Stimulated activated CD8-positive, alpha-beta memory T cell treated with anti-CD3 and anti-CD28 coated beads, Interleukin-2, amount 100 ng/mL, for 1 hour (primary cell): ENCODE data around the gene MYOG.
A peak's percentile ranks its signal among the peaks of the same experiment; 100 is the strongest.

ENCODE experiments used
- DNase-seq, 2 donors: peaks; one replicate each; pipeline ENCODE4 v3.0.0-alpha.2; 2020; ENCODE audit warnings: low read depth in 2 of 2

The MYOG gene

DNA sequence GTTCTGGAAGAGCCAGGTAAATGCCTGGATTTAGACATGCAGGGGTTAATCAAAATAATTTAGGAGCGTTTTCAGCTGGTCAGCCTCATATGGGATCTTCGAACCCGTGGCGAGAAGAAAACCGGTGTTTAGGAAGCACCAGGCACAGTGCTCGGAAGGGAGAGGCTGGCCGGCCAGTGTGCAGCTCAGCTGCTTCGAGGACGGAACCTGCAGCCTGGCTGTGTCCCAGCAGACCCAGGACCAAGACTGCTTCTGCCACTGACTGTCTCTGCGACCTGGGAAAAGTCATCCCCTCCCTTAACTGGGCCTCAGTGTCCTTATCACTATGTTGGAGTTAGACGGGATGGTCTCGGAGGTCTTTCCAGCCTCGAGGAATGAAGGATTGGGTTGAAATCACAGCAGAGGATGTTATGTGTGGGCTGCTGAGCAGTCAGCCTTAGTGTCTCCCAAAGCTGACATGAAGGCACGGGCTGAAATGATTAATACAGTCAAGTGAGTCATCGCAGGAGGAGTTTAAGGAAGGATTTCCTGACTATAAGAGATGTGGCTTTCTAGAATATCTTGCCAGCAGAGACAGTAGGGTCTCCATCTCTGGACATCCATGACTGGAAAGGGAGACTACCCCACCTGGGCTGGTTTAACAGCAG lies 38.7 kb downstream of the MYOG start:
- no peak for DNase-seq

DNA sequence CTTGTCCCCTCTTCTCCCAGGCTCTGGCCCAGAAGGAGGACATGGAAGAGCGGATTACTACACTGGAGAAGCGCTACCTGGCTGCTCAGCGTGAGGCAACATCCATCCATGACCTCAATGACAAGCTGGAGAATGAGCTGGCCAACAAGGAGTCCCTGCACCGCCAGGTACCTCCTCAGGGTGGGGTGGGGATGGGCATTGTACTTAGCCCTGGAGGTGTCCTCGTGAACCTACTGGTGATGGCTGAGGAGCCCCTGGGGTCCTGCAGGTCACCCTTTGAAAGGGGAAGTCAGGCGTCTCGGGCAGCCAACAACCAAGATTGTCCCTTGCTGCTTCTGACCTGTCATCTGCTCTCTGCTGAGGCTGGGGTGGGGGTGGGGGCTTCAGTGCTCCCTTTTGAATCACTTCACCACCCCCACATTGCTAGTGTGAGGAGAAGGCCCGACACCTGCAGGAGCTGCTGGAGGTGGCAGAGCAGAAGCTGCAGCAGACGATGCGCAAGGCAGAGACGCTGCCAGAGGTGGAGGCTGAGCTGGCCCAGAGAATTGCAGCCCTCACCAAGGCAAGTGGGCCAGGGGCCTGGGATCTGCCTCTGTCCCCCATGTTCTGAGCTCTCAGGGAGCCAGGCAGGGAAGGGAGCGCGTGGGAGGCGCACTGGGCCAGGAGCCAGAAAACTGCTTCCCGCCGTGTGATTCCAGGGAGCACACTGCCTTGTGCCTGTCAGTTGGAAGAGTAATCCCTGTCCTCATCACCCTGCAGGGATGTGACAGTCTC lies 39.8 kb downstream of the MYOG start:
- no peak for DNase-seq

DNA sequence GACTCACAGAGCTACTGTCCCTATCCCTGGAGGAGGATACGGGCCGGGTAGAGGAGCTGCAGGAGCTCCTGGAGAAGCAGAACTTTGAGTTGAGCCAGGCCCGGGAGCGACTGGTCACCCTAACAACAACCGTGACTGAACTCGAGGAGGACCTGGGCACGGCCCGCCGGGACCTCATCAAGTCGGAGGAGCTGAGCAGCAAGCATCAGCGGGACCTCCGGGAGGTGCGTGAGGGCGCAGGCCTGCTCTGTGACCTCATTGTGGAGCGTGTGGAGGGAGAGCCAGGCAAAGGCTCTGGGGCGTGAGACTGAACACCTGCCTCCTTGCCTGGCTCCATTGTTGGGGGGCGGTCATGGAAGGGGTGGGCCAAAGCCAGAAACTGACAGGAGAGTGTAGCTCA lies 40.5 kb downstream of the MYOG start:
- DNase-seq = no peak

DNA sequence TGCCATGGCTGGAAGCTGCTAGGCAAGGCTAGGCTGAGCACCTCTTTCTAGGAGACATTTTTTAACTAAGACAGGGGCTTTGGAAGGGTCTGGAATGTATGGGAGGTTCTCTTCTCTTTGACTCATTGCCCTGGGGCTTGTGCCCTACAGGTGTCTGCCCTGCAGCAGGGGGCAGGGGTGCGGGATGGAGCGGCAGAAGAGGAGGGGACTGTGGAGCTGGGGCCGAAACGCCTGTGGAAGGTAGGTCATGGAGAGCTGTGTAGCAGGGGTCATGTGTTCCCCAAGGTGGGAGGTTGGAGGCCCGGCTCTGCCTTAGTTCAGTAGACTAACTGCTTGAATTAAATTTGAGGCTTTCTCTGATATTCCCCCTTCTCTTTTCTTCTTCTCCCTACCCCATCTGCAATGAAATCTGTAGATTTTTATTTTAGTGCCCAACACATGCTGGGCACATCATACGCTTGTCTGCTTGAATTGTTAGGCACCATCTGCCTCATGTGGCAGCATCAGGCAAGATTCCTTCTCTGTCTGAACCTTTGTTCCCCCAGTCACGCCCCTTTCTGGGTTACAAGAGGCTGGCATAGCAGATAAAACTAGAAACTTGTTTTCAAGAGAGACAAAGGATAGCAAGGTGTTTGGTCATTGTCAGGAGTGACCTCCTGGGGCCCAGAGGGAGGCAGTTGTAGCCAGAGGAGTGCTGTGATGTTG lies 41.1 kb downstream of the MYOG start:
- DNase-seq = no peak

DNA sequence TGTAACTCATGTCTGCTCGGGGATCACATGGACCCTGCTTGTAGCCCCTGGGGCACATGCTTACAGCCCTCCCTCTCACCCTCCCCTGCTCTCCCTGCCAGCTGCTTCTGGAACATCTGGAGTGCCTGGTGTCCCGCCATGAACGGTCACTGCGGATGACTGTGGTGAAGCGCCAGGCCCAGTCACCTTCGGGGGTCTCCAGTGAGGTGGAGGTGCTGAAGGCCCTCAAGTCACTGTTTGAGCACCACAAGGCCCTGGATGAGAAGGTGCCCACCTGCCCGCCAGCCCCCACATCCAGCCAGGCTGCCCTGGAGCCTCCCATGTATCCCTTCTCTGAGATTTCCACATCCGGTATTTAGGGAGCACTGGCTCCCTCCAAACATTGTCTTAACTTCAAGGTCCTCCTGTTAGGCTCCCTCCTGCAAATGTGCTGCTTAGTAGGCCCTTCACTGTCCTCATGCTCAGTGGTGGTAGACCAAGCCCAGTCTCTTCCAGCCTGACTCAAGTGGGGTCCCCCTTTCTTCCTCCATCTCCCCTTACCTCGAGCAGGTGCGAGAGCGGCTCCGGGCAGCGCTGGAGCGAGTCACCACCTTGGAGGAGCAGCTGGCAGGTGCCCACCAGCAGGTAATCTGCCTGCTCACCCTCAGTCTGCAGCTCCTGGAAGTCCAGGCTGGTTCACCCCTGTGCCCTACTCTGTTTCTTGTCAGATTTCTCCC lies 41.8 kb downstream of the MYOG start:
- DNase-seq = no peak

DNA sequence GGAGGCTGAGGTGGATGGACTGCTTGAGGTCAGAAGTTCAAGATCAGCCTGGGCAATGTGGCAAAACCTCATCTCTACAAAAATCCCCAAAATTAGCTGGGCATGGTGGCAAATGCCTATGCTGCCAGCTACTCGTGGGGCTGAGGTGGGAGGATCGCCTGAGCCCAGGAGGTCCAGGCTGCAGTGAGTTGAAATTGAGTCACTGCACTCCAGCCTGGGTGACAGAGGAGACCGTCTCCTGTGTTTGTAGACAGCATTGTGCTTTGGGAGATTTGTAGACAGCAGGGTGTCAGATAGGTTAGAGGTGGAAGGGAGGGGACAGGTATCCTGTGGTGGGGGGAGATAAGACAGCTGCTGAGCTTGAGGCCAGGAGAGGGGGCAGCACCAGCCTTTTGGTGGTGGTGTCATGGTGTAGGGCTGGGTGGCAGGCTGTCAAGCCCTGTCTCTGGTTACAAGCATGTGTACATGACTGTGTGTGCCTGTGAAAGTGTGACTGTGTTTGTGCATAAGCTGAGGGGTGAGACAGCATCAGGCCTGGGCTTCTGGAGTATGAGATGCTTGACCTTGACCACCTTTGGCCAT lies 44.4 kb downstream of the MYOG start:
- DNase-seq = no peak

DNA sequence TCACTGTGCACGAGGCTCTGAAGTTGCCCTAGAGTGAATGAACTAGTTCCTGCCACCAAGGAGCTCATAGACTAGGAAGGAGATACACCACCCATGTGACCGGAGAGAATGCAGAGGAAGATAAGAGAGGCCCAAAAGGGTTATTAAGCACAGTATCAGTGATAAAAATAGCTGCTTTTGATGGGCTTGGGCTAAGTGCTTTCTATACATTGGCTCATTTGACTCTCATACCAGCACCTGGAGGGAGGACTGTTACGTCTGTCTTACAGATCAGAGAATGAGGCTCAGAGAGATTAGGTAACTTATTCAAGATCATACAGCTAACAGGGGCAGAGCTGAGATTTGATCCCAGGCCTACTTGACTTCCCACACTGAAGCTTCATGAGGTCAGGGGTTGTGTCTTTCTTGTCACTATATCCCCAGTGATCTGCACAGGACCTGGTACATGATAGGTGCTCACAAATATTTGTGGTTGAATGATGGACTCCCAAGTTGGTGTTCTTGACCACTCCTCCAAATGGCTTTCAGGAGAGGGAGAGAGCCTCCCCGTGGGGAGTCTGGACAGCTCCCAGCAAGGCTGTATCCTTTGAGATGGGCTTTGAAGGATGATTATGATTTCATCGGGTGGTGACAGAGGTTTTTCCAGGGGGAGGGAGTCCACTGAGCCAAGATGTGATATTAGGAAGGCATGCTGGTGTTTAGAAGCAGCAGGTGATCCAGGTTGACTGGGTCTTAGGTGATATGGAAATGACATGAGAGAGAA lies 45.1 kb downstream of the MYOG start:
- DNase-seq = no peak

DNA sequence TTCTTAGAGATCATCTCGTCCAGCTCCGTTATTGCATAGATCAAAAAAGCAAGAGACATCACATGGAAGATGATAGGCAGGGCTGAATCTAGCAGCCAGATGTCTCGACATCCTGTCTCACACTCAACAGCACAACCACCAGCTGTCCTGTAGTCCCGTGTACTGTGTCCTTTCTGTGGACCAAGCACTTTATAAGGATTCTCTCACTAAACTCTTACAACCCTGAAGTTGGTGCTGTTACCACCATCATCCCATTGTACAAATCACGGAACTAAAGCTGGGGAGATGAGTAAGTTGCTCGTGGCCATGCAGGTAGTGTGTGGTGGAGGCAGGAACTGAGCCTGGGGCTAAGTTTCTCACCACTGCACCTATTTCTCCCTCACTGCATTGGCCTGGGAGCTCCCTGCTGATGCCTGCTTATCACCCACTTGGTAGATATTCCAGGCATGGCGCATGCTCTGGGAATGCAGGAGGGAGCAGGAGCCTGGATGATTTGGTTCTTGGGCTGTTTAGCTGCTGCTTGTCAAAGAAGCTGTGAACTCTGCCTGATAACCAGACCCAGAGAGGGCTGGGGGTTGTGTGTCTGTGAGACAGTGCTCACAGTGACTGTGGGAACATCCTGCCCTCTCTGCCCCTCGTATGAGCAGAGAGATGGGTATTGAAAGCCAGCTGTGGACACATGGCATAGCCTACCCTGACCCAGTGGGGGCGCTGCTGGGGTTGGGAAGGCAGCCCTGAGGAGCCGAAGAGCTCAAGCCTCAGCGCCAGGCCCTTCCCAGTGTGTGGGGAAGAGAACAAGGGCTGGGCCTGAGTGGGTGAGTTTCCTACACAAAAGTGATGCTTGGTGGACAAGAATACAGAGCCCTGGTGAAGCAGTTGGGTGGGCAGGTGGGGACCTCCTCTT lies 46.0 kb downstream of the MYOG start:
- DNase-seq = no peak

DNA sequence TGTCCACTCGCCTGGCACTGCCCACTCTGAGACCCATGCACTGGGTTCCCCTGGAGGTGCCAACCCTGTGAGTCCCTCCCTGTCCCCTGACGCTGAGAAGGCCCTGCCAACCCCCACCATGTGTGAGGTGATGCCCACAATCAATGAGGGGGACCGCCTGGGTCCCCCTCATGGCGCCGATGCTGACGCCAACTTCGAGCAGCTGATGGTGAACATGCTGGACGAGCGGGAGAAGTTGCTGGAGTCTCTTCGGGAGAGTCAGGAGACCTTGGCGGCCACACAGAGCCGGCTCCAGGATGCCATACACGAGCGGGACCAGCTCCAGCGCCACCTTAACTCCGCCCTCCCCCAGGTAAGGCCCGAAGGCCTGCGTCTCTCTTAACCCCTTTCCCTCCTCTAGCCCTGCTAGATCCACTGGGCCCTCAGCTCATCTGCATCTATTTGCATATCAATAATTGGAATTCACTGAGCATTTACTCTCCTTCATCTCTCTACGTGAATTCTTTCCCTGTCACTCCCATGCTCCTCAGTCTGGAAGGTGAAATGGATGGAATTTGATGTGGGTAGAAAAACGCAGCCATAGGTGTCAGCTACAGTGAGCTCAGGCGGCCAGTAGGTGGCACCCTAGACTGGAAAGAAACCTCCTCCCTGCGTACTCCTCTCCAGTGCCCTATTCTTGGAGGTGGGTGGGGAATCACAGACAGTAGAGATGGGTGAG lies 46.8 kb downstream of the MYOG start:
- DNase-seq = peak; percentile 20 to 33

DNA sequence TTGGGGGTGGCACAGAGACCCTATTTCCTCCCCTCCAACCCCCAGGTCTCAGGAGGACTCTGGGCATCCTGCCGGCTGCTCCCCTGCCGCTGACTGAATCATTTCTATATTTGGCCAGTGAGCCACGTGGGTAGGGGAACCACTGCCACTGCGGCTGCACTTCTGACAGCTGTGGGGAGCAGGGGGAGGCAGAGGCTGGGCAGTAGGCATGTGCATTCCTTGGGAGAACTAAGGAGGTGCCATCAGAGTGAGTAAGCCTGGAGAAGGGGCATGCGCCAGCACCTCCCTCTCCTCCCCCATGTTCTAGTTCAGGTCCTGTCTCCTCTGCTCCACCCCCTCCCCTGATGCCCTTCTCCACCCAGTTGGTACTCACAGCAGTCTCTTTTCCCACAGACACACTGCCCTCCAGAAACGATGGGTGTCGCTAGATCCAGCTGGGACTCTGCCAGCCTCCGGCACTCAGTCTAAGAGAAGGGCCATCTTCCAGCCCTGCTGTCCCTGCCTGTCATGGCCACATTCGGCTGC lies 47.5 kb downstream of the MYOG start:
- no peak for DNase-seq

DNA sequence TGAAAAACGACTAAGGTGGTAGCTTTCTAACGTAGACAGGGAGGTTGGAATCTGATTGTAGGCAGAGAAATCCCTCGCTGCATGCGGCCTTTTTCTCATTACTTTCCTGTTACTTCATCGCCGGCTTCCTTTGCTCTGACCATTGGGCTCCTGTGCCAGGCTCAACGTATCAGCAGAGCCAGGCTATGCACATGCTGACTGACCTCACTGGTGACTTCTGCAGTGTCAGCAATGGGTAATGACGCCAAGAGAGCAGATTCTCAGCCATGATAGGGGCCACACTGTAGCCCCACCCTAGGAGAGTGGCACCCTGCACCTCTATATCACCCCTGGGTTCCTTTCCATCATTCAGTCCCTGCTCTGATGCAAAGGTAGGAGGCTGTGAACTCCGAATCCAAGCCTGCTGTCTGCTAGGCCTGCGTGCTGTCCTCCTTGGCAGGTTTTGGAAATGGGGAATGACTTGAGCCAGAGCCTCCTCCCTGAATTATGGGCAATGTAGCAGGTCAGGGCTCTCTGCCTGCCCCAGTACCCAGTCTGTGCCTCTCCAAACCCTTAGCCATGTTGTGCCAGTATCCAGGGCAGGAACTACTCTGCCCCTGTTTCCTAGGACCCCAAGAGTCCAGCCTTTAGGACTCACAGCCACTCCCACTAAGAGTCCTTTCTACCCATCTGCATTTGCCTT lies 48.2 kb downstream of the MYOG start:
- DNase-seq = no peak

DNA sequence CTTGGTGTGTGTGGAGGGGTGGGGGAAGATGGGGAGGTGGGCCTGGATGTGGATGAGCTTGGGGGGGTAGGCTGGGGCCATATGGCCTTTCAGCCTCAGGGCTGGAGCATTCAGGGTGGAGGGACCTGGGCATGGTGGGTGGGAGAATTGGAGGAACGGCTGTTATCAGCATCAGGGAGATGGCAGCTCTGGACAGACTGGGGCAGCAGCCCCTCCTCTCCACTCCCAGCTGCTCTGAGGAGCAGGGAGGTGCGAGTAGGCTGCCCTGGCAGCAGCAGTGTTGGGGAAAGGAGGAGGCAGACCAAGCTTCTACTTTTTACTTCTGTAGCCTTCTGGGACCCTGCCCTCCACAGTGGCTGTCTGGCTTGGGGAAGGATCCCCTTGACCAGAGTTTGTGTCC lies 49.3 kb downstream of the MYOG start:
- no peak for DNase-seq

DNA sequence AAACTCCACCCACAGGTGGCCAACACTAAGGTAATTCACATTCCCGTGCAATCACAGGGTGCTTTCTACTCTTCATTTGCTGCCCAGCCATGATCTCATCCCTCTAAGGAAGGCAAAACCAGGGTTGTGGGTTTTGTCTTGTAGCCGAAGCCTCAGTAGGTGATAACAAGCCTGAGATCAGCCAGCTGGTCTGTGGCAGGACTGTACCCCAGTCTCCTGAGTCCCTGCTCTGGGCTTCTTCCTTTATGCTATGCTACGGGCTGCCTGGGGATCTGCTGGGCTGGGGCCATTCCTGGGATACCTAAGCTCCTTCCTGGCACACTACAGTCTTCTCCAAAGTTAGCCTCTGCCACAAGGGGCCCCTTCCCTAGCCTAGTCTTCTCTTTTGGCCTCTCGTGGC lies 49.7 kb downstream of the MYOG start:
- DNase-seq = no peak

DNA sequence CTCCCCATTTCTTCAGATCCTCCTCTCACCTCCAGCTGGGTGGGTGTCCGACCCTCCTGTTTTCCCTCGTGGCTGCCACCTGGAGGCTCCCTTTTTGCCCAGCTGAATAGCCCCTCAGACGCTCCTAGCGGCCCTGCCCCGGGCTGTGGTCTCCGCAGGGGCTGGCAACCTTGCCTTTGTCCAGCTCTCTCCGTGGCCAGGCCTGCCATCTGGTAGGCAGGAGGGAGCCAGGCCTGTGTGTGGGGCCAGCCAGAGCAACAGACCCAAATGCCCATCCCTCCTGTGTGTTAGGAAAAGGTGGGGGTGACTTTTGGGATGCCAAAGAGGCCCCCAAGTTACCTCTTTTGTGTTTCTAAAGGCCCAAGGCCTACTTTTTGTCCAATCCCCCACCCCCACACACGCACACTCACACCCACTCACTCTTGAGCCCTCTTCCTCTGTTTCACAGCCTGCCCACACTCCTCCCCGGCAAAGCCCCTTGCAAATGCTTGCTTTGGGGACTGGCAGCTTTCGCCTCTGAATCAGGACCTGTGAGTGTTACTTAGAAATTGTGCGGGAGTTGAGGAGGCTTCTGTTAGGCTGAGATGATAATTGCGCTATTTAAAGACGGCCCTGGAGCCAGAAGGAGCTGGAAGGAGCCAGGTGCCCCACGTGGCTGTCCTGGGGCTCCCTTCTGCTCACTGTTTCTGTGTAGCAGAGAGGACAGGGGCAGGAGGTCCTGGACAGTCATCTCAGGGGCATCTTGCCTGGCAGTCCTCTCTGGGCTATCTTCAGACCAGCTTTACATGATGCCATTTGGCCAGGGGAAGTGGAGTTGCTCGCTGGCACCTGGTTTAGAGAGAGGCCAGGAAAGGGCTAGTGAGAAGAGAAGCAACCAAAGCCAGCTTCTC lies 50.5 kb downstream of the MYOG start:
- no peak for DNase-seq

DNA sequence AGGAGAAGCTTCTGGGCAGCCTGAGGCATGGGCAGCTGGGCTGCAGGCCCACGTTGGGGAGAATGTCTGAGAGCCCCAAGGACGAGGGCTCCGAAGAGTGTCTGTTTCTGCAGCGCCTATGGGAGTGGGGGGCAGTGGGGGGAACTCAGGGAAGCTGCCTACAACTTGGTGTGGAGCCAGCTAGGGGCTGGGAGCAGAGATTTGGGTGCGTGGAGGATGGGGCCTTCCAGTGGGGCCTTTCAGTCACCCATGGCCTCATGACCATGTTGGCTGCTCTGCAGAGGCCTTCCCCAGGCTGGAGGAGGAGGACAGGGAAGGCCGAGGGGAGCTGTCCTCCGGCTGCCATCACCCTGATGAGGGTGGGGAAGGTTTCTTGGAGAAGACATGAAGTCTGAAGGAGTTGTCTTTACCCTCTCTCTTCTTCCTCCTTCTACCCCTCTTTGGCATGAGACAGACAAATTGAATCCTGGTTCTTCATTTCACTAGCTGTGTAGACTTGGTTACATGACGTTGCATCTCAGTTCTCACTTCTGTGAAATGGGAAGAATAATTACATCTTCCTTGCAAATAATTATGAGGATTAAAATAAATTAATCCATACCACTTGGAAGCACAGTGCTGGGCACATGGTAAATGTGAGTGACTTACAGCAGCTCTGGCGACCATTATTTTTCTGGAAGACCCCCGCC lies 51.2 kb downstream of the MYOG start:
- no peak for DNase-seq

DNA sequence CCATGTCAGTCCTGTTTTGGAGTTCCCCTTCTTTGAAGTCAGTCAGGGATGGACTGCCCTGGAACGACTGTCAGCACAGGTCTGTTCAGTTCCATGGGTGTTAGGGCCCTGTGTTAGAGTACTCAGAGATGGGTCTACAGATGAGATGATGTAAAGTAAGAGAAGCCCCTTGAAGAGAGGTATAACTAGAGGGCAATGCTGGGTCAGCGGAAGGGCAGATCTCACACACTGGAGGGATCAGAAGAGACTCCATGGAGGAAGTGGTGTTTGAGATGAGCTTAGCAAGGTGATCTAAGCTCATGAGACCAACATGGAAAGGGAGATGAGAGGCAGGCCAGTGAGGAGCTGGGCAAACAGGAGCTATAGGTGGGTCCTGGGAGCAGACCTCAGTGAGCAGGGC lies 51.9 kb downstream of the MYOG start:
- DNase-seq = no peak

DNA sequence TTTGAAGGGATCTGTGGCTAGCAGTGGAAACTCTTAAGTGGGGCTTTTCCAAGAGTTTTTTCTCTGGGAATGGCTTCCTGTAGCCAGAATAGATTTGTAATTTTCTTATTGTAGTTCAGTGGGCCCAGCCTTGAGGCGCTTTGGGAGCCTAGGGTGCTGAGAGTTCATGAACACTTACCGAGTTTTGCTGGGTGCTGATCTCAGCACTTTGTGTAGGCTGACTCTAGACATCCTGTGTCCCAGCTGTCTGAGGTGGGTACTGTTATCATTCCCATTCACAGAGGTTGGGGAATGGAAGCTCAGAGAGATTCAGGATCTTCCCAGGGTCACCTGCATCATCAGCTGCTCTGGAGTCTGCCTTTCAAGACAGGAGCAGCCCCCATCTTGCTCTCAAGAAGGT lies 52.5 kb downstream of the MYOG start:
- no peak for DNase-seq
